Mesenchymal stem cell (in vitro differentiated cells and primary cell): ENCODE data around the gene JSRP1.
A peak's percentile ranks its signal among the peaks of the same experiment; 100 is the strongest.

Experiments
- DNase-seq: peaks from one replicate; pipeline ENCODE4 v3.0.0-alpha.2; 2013
- H2AFZ ChIP-seq: one replicate; pipeline ENCODE4 v1.6.1; 2013; ENCODE audit warnings: low read depth, mild to moderate bottlenecking, control low read depth, inconsistent platforms, low read length, moderate library complexity
- H2AK5ac ChIP-seq: 2 replicates; pipeline ENCODE4 v1.6.1; 2013; ENCODE audit warnings: low read length, moderate library complexity, mild to moderate bottlenecking, inconsistent platforms; ENCODE audit not compliant: severe bottlenecking
- H2BK120ac ChIP-seq: one replicate; pipeline ENCODE4 v1.6.1; 2013; ENCODE audit warnings: low read depth, mild to moderate bottlenecking, inconsistent platforms, low read length, moderate library complexity
- H2BK12ac ChIP-seq, 2 experiments: one replicate each; pipeline ENCODE4 v1.6.1; 2013; ENCODE audit warnings: inconsistent platforms in 2 of 2, low read length in 2 of 2, mild to moderate bottlenecking in 2 of 2, moderate library complexity in 2 of 2, control low read depth in 1 of 2
- H2BK15ac ChIP-seq: one replicate; pipeline ENCODE4 v1.6.1; 2013; ENCODE audit warnings: mild to moderate bottlenecking, low read depth, inconsistent platforms; ENCODE audit not compliant: poor library complexity, severe bottlenecking
- H2BK5ac ChIP-seq: 2 replicates; pipeline ENCODE4 v1.6.1; 2013; ENCODE audit warnings: low read depth, mild to moderate bottlenecking, low read length, control low read depth, inconsistent platforms; ENCODE audit not compliant: poor library complexity, severe bottlenecking
- H3K14ac ChIP-seq, 2 experiments: one replicate each; pipeline ENCODE4 v1.6.1; 2013; ENCODE audit warnings: inconsistent platforms in 2 of 2, low read length in 2 of 2, control low read depth in 1 of 2, mild to moderate bottlenecking in 1 of 2, moderate library complexity in 1 of 2
- H3K18ac ChIP-seq, 2 experiments: one replicate each; pipeline ENCODE4 v1.6.1; 2013; ENCODE audit warnings: inconsistent platforms in 2 of 2, low read length in 2 of 2, control low read depth in 1 of 2, low read depth in 1 of 2, mild to moderate bottlenecking in 1 of 2
- H3K23ac ChIP-seq, 2 experiments: one replicate each; pipeline ENCODE4 v1.6.1; 2013; ENCODE audit warnings: inconsistent platforms in 2 of 2, low read length in 2 of 2, mild to moderate bottlenecking in 2 of 2, moderate library complexity in 2 of 2, control low read depth in 1 of 2
- H3K27ac ChIP-seq: 2 replicates; pipeline ENCODE4 v1.5.1; 2013; ENCODE audit warnings: mild to moderate bottlenecking, moderate library complexity, low read length, control low read depth, inconsistent platforms; ENCODE audit not compliant: poor library complexity, severe bottlenecking
- H3K27me3 ChIP-seq, 2 experiments: 2 replicates each; pipeline versions ENCODE4 v1.6.1 to v1.7.0; 2013; ENCODE audit warnings: low read length in 2 of 2, mild to moderate bottlenecking in 2 of 2, moderate library complexity in 2 of 2, control low read depth in 1 of 2, inconsistent platforms in 1 of 2; ENCODE audit not compliant: control insufficient read depth in 1 of 2, insufficient read depth in 1 of 2
- H3K36me3 ChIP-seq, 2 experiments: 2 replicates each; pipeline versions ENCODE4 v1.6.1 to v1.7.0; 2013; ENCODE audit warnings: low read length in 2 of 2, control low read depth in 1 of 2, inconsistent platforms in 1 of 2, low read depth in 1 of 2, mild to moderate bottlenecking in 1 of 2; ENCODE audit not compliant: insufficient read depth in 2 of 2, control insufficient read depth in 1 of 2
- H3K4ac ChIP-seq, 2 experiments: one replicate each; pipeline ENCODE4 v1.6.1; 2013; ENCODE audit warnings: inconsistent platforms in 2 of 2, low read length in 2 of 2, mild to moderate bottlenecking in 2 of 2, moderate library complexity in 2 of 2, control low read depth in 1 of 2, low read depth in 1 of 2
- H3K4me1 ChIP-seq: 2 replicates; pipeline ENCODE4 v1.6.1; 2013; ENCODE audit warnings: low read depth, low read length, control low read depth; ENCODE audit not compliant: control insufficient read depth, insufficient read depth
- H3K4me2 ChIP-seq: 2 replicates; pipeline ENCODE4 v1.6.1; 2013; ENCODE audit warnings: low read length, mild to moderate bottlenecking, inconsistent platforms; ENCODE audit not compliant: poor library complexity, severe bottlenecking
- H3K4me3 ChIP-seq, 2 experiments: 2 replicates each; pipeline versions ENCODE4 v1.5.1 to v1.7.0; 2013; ENCODE audit warnings: low read length in 2 of 2, mild to moderate bottlenecking in 2 of 2, control low read depth in 1 of 2, low read depth in 1 of 2; ENCODE audit not compliant: insufficient read depth in 1 of 2
- H3K79me1 ChIP-seq: replicated peaks from 2 replicates; pipeline ENCODE4 v1.6.1; 2013; ENCODE audit warnings: mild to moderate bottlenecking, control low read depth, low read length, inconsistent platforms; ENCODE audit not compliant: poor library complexity, severe bottlenecking
- H3K9ac ChIP-seq: 2 replicates; pipeline ENCODE4 v1.7.0; 2013; ENCODE audit warnings: mild to moderate bottlenecking, low read length, moderate library complexity
- H3K9me3 ChIP-seq: 2 replicates; pipeline ENCODE4 v1.7.0; 2013; ENCODE audit warnings: mild to moderate bottlenecking, low read length; ENCODE audit not compliant: control insufficient read depth
- H4K8ac ChIP-seq: one replicate; pipeline ENCODE4 v1.6.1; 2013; ENCODE audit warnings: inconsistent platforms, mild to moderate bottlenecking, low read length, moderate library complexity
- H4K91ac ChIP-seq: one replicate; pipeline ENCODE4 v1.6.1; 2013; ENCODE audit warnings: mild to moderate bottlenecking, low read length, inconsistent platforms
- WGBS: methylation state at CpG from one replicate; pipeline ENCODE4 v1.1.7; 2013; ENCODE audit warnings: mixed read lengths; 5-methylcytosine and 5-hydroxymethylcytosine counted together

JSRP1 gene

GRCh38 chr19:2236064-2236313 is 20.2 kb downstream of the JSRP1 start:
- Histone ChIP-seq H3K9me3 (no peaks in the 10 kb centered on the region), H3K27me3 (no peaks in the 10 kb centered on the region), H4K8ac (no peak overlapping the region), H2AFZ (no peak overlapping the region), H3K18ac (peak overlapping the region; percentile 56 to 90), H3K14ac (peak overlapping the region in 1 of 2 experiments; percentile 87), H2BK5ac (no peak overlapping the region), H2BK120ac (peak overlapping the region; percentile 75), H4K91ac (no peak overlapping the region), H3K79me1 (no peaks in the 10 kb centered on the region), H3K4me1 (peaks cover 52% of the 10 kb centered on the region), H2AK5ac (no peak overlapping the region), H3K9ac (peak overlapping the region; percentile 98), H3K4me2 (no peak overlapping the region), H2BK12ac (no peak overlapping the region), H3K4me3 (peak overlapping the region; percentile 86 to 92), H3K36me3 (peaks cover 37 to 50% of the 10 kb centered on the region in 2 experiments), H3K27ac (no peak overlapping the region), H3K4ac (peak overlapping the region in 1 of 2 experiments; percentile 83), H2BK15ac (peak overlapping the region; percentile 12), H3K23ac (no peak overlapping the region)
- no peak for DNase-seq
- under 1% methylated on average over 26 of the region's 28 CpGs for WGBS

DNA sequence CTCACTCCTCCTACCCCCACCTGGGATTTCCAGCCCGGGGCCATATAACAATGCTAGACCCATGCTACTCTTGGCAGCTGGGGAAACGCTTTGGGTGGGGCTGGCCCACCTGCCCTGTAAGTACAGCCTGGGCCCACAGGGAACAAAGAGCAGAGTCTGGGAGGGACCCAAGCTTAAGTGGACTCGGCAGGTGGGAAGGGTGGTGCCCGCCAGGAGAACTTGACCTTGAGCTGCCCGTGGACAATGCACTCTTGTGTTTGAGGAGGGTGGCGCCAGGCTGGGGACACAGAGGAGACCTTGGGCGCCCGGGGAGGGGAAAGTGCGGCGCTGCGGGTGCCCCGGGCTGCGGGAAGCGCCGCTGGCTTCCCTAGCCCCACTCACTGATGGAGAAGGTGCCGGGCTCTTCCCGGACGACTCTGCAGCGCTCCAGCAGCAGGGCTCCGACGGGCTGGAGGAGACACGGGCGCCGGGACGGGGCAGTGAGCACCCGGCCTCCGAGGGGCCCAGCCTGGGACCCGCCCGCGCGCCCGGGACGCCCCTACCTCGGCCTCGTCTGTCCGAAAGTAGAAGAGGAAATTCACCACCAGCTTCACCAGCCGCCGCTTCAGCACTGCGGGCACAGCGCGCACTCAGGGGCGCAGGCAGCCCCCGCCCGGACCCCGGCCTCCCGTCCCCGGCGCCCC is 20.7 kb downstream of the JSRP1 start:
- Histone ChIP-seq H3K27me3 (no peaks in the 10 kb centered on the region), H3K23ac (peak overlapping the region in 1 of 2 experiments; percentile 77), H3K4ac (peak overlapping the region; percentile 49 to 83), H4K91ac (peak overlapping the region; percentile 48), H3K4me1 (peaks cover 48% of the 10 kb centered on the region), H3K18ac (peak overlapping the region; percentile 56 to 89), H3K9ac (peak overlapping the region; percentile 98), H3K14ac (peak overlapping the region in 1 of 2 experiments; percentile 73), H4K8ac (no peak overlapping the region), H2BK5ac (no peak overlapping the region), H2BK12ac (peak overlapping the region in 1 of 2 experiments; percentile 15), H3K36me3 (peaks cover 41 to 50% of the 10 kb centered on the region in 2 experiments), H3K27ac (no peak overlapping the region), H2BK15ac (peak overlapping the region; percentile 31), H3K9me3 (no peaks in the 10 kb centered on the region), H3K4me2 (peak overlapping the region; percentile 92), H2AFZ (no peak overlapping the region), H3K79me1 (no peaks in the 10 kb centered on the region), H2AK5ac (no peak overlapping the region), H2BK120ac (peak overlapping the region; percentile 75), H3K4me3 (peak overlapping the region; percentile 86 to 92)
- no peak for DNase-seq
- WGBS, result 1% methylated on average over 34 of the region's 48 CpGs

- DNase-seq, result no peak
- Histone ChIP-seq H3K18ac (no peak overlapping the region), H3K4ac (peak overlapping the region in 1 of 2 experiments; percentile 83), H2BK5ac (no peak overlapping the region), H4K8ac (no peak overlapping the region), H2BK12ac (no peak overlapping the region), H2AFZ (no peak overlapping the region), H3K4me3 (peak overlapping the region; percentile 86 to 92), H3K4me1 (peaks cover 42% of the 10 kb centered on the region), H4K91ac (no peak overlapping the region), H3K27ac (no peak overlapping the region), H2BK120ac (no peak overlapping the region), H3K9ac (peak overlapping the region; percentile 98), H3K4me2 (peak overlapping the region; percentile 92), H3K79me1 (no peaks in the 10 kb centered on the region), H3K9me3 (no peaks in the 10 kb centered on the region), H2BK15ac (no peak overlapping the region), H3K23ac (peak overlapping the region in 1 of 2 experiments; percentile 64), H3K27me3 (no peaks in the 10 kb centered on the region), H2AK5ac (peak overlapping the region; percentile 47), H3K14ac (no peak overlapping the region), H3K36me3 (peaks cover 47 to 50% of the 10 kb centered on the region in 2 experiments)
- WGBS, result 64% methylated on average over 6 of the region's 6 CpGs
Observed at GRCh38 chr19:2234996-2235380, 21.2 kb downstream of the JSRP1 start.

DNA sequence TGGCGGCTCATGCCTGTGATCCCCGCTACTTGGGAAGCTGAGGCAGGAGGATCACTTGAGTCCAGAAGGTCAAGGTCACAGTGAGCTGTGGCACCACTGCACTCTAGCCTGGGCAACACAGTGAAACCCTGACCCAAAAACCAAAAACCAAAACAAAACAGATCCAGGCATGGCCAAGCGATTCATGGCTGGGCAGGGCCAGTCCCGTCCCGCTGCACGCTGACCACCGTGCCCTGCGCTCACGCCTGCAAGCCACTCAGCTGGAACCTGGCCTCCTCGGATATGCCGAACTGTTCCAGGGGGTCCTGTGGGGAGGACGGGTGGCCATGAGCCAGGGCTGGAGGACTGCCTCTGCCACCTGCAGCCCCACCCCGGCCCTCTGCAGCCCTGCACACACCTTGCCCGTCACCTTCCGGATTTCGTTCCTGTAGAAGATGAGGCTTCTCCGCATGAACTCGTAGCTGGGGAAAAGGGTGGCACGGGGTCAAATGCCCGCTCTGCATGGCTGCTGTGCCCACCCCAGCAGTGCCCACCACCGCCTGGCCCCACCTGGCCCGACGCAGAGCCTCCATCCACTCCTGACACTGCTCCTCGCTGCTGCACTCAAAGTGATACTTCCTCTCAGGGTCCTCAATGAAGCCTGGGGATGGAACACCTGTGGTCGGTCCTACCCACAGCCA is 22.5 kb downstream of the JSRP1 start:
- Histone ChIP-seq H3K4me1 (peaks cover 39% of the 10 kb centered on the region), H3K4ac (peak overlapping the region in 1 of 2 experiments; percentile 30), H3K27ac (no peak overlapping the region), H2BK120ac (no peak overlapping the region), H4K8ac (peak overlapping the region; percentile 7), H3K14ac (no peak overlapping the region), H3K18ac (no peak overlapping the region), H2BK12ac (no peak overlapping the region), H2BK5ac (no peak overlapping the region), H2AFZ (no peak overlapping the region), H3K79me1 (peaks cover 3% of the 10 kb centered on the region), H3K36me3 (peaks cover 59 to 63% of the 10 kb centered on the region in 2 experiments), H2BK15ac (no peak overlapping the region), H3K9ac (peak overlapping the region; percentile 32), H2AK5ac (no peak overlapping the region), H3K23ac (no peak overlapping the region), H3K9me3 (no peaks in the 10 kb centered on the region), H4K91ac (no peak overlapping the region), H3K4me2 (no peak overlapping the region), H3K27me3 (no peaks in the 10 kb centered on the region), H3K4me3 (no peak overlapping the region)
- no peak for DNase-seq
- 96% methylated on average over 25 of the region's 25 CpGs for WGBS
